ENCODE measurements around the gene NRCAM.
A peak's percentile ranks its signal among the peaks of the same experiment; 100 is the strongest.

NRCAM gene

DNA sequence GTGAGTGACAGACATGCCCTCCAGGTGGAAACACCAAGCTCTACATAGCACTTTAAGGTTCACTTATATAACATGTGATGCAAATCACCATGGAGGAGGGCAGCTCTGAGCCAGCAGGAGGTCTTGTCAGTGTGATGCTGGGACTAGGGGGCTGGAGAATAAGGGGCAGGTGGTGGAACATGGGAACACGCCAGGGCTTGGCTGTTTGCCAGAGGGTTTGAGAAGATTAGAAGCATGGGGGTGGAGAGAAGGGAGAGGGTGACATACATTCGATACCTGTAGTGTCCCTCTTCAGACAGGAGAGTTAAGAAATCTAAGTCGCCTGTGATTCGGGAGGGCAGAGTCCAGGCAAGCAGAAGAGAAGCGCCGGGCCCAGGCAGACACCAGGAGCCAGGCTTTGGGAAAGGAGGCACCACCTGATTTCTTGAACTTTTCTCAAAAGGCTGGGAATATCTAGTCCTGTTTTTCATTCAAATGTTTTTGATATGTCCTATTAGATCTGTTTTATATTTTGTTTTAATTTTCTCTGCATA lies 309.1 kb downstream of the NRCAM start:
- no peak overlapping the region for H3K4me3 ChIP-seq (ENCODE audit: low read depth, low read length)
- TF ChIP-seq CTCF (conservative IDR thresholded peaks at IDR 0.05; ENCODE audit: low read depth, low read length): no peak

GRCh38 chr7:108146070-108146842 lies 310.0 kb downstream of the NRCAM start:
- TF ChIP-seq CTCF (conservative IDR thresholded peaks at IDR 0.05; ENCODE audit: low read depth, low read length): peak; percentile 98
- peak overlapping the region; percentile 53 for H3K4me3 ChIP-seq (ENCODE audit: low read depth, low read length)
- peak; percentile 95 for DNase-seq (ENCODE audit: low read depth)

More for the DNA sequence above, 309.1 kb downstream of the NRCAM start:
- DNase-seq (ENCODE audit: low read depth): no peak

GRCh38 chr7:108145401-108145800 lies 310.8 kb downstream of the NRCAM start:
- no peak overlapping the region for H3K4me3 ChIP-seq (ENCODE audit: low read depth, low read length)
- no peak for DNase-seq (ENCODE audit: low read depth)
- TF ChIP-seq CTCF (conservative IDR thresholded peaks at IDR 0.05; ENCODE audit: low read depth, low read length): no peak

DNA sequence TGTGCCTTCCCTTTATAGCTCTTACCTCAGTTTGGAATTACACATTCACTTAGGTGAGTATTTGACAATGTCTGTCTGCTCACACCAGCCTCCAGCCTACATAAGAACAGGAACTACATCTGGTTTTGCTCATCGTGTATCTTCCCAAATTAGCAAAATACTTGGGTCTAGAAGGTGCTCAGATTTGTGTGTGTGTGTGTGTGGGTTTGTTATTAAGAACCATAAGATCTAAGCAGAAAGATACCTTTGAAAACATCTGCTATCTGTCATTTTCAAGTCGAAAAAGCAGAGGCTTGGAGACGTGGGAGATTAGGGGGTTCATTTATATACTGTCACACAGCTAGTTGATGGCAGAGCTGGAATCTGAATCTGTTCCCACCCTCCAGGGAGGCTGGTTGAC lies 311.3 kb downstream of the NRCAM start:
- no peak for DNase-seq (ENCODE audit: low read depth)
- no peak for TF ChIP-seq CTCF (conservative IDR thresholded peaks at IDR 0.05; ENCODE audit: low read depth, low read length)
- H3K4me3 ChIP-seq (ENCODE audit: low read depth, low read length): no peak overlapping the region

DNA sequence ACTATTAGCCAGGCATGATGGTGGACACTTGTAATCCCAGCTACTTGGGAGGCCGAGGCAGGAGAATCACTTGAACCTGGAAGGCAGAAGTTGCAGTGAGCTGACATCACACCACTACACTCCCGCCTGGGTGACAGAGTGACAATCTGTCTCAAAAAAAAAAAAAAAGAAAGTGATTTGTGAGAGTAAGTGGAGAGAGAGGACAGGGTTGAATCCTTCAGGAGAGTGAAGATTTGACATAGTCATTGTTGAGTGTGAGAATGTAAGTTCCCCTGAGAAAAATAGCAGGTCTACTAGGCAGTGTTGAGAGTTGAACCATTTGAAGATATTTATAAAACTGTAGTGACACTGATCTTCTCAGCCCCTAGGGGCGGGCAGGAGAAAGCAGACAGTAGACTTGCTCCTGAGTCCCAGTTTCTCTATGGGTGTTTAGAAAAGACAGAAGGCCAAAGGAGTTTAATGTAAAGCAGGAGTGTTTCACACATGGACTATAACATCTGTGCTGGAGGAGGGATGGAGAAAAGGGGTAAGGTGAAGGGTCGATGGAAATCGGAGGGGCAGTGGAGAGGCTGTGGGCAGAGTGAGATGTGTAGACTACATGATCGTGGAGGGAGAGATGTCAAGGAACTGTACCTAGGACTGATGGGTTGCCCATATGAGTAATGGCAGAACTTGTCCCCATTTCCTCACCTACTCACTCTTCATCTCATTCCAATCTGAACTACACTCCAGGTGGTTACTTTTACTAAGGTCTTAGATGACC lies 312.4 kb downstream of the NRCAM start:
- no peak for DNase-seq (ENCODE audit: low read depth)
- no peak overlapping the region for H3K4me3 ChIP-seq (ENCODE audit: low read depth, low read length)
- no peak for TF ChIP-seq CTCF (conservative IDR thresholded peaks at IDR 0.05; ENCODE audit: low read depth, low read length)

GRCh38 chr7:108142675-108143259 lies 313.5 kb downstream of the NRCAM start:
- TF ChIP-seq CTCF (conservative IDR thresholded peaks at IDR 0.05; ENCODE audit: low read depth, low read length): no peak
- H3K4me3 ChIP-seq (ENCODE audit: low read depth, low read length): no peak overlapping the region
- no peak for DNase-seq (ENCODE audit: low read depth)
